Fibroblast of villous mesenchyme (primary cell): ENCODE results near the gene C22orf31. TPM values are rescaled to one million over a fixed set of nuclear protein-coding genes. Genes with fewer than 3 reads are reported as not detected.

Experiments used
- DNase-seq: peaks from one replicate; pipeline ENCODE4 v3.0.0-alpha.2; 2010; ENCODE audit warnings: low read depth
- H3K4me3 ChIP-seq: 2 replicates; pipeline ENCODE4 v1.5.1; 2011; ENCODE audit warnings: low read depth, mild to moderate bottlenecking, low read length
- CTCF ChIP-seq: IDR thresholded peaks from 2 replicates; pipeline ENCODE4 v1.5.1; 2012; ENCODE audit warnings: low read depth, mild to moderate bottlenecking, low read length; ENCODE audit not compliant: insufficient read depth
- total RNA-seq: library from RNA; depleted of rRNA; stranded (reverse); fragments of >200 nt; gene quantifications from 2 replicates; pipeline ENCODE4 v1.2.3, GENCODE V29; 2012

The C22orf31 gene
- total RNA-seq, 1 donor, result not detected

DNA sequence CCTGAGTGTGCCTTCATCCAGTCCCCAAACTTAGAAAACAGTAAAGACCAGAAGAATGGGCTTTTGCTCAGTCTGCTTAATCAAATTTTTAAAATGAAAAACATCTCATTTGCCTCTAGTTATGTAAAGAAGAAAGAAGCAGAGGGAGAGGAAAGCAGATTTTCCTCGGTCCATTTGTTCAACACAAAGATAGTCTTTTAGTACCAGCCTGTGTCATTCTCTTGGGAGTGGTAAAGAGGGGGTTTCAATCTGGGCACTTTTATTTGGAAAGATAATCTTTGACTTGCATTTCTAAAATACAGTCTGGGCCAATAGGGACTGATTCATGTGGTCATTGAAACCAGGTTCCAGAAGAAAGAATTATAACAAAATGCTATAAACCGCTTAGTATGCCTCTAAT is 40.7 kb upstream of the C22orf31 start:
- no peak overlapping the region for H3K4me3 ChIP-seq
- no peak for TF ChIP-seq CTCF
- no peak for DNase-seq

DNA sequence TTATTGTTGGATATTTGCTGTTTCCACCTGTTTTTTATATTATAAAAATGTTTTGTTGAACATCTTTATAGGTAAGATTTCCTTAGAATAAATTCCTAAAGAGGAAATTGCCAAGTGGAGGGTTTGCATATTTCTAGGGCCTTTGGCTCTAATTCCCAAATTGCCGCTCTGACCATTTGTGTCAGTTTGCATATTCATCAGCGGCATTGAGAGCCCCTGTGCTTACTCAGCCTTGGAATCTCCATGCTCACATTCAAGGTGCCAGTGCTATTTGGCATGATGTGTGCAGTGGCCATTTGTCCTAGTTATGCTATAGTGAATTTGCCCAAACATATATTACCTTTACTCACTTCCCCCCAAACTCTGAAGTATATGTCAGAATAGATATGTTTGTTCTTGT is 36.7 kb upstream of the C22orf31 start:
- H3K4me3 ChIP-seq, result no peak overlapping the region
- TF ChIP-seq CTCF, result no peak
- DNase-seq, result no peak

DNA sequence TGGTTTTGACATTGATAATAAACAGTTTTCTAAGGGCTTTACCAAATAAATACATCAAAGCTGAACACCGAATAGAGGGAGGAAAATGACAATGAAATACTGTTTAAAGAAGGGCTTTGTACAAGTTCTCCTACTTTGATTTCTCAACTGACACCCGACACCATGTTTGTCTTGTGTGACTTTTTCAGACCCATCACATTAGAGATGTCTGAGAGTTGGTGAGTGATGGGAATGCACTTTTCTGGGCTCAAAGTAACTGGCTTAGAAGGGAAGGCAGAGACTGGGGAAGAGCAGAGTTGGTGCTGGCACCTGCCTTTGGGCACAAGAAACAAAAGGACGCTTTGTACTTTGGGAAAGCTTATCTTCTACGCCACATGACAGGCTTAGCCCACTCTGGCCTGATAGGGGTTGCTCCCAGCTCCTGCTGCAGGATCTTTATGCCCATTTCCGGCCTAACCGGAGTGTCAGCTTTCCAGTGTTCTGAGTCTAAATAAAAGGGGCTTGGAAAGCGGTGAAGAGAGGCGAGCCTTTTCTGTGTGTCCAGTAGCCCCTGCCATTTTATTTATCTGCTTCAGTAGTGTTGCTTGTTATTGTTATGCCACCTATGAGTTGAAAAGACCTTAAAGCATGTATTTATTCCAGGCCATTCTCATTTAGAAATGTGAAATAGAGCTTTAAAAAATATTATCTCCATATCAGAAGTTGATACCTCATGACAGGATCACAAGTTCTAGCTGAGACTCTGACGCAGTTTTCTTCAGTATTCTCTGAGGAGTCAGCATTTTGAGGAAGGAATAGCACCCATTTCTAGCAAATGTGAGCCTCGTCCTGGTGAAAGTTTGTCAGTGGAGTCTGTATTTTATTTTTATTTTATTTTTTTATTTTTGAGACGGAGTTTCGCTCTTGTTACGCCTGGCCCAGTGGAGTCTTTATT is 35.4 kb upstream of the C22orf31 start:
- peak; percentile 41 for DNase-seq
- H3K4me3 ChIP-seq, result no peak overlapping the region
- no peak for TF ChIP-seq CTCF

DNA sequence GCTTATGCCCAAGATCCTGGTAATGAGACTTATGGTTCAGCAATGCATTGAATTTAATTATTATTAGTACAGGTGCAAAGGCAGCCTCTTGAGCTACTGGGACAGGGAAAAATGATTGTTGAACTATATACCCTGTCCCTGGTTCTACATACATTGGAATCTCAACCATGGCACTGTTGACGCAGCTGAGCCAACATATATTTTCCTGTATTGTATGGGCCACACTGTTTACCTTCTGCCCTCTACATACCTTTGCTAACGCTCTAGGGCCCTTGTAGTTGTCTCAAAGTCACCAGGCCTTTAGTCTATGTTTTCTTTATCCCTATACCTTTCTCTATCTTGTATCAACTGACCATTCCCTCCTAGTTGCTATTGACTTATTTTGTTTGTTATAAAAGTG is 33.8 kb upstream of the C22orf31 start:
- no peak for DNase-seq
- H3K4me3 ChIP-seq, result no peak overlapping the region
- TF ChIP-seq CTCF, result no peak

DNA sequence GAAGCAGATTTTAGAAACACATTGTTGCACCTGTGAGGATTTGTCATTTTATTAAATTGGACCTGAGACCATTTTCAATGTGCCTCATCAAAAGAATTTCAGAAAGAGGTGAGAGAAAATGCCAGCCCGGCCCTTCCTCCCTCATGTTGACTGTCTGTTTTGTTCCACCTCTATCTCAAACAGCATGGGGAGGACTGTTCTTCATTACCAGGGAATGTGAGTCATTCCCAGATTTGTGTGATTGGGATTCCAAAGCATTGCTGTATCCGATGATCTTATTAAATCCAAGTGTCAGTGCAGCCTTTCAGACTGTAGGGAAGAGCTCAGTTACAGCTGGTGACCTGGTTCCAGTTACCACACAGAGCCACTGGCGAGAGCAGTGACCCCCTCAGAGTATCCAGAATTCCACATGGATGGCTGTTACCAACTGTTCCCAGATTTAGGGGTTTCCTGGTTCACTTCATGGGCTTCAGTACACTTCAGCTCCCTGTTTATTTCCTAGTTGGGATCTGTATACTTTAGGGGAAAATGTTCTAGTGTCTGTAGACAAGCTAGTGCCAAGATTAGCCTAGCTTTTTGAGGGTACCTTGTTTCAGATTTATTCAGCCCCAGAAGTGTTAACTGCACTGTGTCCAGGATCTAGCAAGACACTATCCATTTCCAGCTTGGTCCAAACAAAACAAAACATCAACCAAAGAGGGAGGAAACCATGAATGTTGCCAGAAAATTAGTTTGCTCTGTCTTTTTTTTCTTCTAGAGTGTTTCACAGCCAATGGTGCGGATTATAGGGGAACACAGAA is 32.1 kb upstream of the C22orf31 start:
- no peak for TF ChIP-seq CTCF
- DNase-seq, result peak; percentile 71
- no peak overlapping the region for H3K4me3 ChIP-seq

GRCh38 chr22:29093030-29093429 is 31.4 kb upstream of the C22orf31 start:
- no peak overlapping the region for H3K4me3 ChIP-seq
- DNase-seq, result no peak
- TF ChIP-seq CTCF, result no peak
